ENCODE results near the gene POU6F2. TPM values are rescaled to one million over a fixed set of nuclear protein-coding genes. Genes with fewer than 3 reads are reported as not detected.

The POU6F2 gene
- total RNA-seq, 1 experiment from 2014 or later: 2.9 TPM

DNA sequence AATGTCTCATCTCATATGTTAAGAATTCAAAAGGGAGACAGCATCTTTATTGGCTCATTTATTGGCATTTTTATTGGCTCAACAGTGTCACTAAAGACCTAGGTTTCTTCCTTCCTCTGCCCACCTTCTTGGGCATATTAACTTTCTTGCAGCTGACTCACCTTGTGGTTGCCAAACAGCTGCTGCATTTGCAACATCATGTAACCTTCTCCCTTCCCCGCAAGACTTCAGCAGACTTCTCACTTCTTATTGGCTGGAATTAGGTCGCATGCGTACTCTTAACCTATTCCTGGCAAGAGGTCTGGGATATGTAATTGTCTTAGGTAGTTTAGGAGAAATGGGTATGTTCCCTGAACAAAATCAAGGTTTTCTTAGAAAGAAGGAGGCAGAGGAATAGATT lies 263.2 kb downstream of the POU6F2 start (continued):
- no peak for TF ChIP-seq ZNF138 (CRISPR knock-in tag; conservative IDR thresholded peaks at IDR 0.05)
- TF ChIP-seq ZNF317 (CRISPR knock-in tag; IDR thresholded peaks at IDR 0.05; ENCODE audit: borderline replicate concordance, low read depth): no peak
- TF ChIP-seq, protein P1, sequence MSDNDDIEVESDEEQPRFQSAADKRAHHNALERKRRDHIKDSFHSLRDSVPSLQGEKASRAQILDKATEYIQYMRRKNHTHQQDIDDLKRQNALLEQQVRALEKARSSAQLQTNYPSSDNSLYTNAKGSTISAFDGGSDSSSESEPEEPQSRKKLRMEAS (CRISPR knock-in tag; IDR thresholded peaks at IDR 0.05): no peak
- TF ChIP-seq MYBL2 (CRISPR knock-in tag; IDR thresholded peaks at IDR 0.05): no peak
- no peak for TF ChIP-seq ZNF416 (CRISPR knock-in tag; IDR thresholded peaks at IDR 0.05)
- TF ChIP-seq, protein P2, sequence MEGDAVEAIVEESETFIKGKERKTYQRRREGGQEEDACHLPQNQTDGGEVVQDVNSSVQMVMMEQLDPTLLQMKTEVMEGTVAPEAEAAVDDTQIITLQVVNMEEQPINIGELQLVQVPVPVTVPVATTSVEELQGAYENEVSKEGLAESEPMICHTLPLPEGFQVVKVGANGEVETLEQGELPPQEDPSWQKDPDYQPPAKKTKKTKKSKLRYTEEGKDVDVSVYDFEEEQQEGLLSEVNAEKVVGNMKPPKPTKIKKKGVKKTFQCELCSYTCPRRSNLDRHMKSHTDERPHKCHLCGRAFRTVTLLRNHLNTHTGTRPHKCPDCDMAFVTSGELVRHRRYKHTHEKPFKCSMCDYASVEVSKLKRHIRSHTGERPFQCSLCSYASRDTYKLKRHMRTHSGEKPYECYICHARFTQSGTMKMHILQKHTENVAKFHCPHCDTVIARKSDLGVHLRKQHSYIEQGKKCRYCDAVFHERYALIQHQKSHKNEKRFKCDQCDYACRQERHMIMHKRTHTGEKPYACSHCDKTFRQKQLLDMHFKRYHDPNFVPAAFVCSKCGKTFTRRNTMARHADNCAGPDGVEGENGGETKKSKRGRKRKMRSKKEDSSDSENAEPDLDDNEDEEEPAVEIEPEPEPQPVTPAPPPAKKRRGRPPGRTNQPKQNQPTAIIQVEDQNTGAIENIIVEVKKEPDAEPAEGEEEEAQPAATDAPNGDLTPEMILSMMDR (IDR thresholded peaks at IDR 0.05): no peak
- TF ChIP-seq ATF1 (CRISPR knock-in tag; IDR thresholded peaks at IDR 0.05): no peak
- TF ChIP-seq, protein P3, sequence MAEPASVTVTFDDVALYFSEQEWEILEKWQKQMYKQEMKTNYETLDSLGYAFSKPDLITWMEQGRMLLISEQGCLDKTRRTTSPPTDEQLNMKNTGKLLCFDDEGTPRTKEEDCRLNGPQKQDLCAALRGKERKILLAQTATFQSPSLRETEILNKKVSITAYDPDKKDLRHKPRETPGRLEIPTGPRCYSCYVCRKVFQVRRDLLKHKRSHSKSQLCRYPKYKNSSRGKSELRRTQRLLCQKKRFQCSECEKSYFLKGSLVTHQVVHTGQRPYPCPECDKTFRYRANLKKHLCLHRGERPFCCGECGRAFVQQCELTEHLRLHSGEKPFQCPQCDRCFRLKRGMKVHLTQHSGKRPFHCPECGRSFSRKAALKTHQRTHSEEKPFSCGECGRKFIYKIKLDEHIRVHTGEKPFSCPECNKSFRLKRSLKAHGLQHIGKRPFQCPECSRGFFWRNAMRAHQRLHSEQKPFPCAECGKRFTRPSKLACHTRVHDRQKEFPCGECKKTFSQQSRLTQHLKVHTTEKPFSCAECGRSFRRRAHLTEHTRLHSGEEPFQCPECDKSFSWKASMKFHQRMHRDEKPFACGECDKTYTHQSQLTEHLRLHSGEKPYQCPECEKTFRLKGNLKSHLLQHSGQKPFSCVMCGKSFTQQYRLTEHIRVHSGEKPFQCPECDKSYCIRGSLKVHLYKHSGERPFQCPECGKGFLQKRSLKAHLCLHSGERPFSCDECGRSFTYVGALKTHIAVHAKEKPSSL (CRISPR knock-in tag; conservative IDR thresholded peaks at IDR 0.05): no peak
- TF ChIP-seq ZNF263 (CRISPR knock-in tag; IDR thresholded peaks at IDR 0.05; ENCODE audit: low read depth): no peak
- TF ChIP-seq, protein P4, sequence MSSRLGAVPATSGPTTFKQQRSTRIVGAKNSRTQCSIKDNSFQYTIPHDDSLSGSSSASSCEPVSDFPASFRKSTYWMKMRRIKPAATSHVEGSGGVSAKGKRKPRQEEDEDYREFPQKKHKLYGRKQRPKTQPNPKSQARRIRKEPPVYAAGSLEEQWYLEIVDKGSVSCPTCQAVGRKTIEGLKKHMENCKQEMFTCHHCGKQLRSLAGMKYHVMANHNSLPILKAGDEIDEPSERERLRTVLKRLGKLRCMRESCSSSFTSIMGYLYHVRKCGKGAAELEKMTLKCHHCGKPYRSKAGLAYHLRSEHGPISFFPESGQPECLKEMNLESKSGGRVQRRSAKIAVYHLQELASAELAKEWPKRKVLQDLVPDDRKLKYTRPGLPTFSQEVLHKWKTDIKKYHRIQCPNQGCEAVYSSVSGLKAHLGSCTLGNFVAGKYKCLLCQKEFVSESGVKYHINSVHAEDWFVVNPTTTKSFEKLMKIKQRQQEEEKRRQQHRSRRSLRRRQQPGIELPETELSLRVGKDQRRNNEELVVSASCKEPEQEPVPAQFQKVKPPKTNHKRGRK (CRISPR knock-in tag; IDR thresholded peaks at IDR 0.05; ENCODE audit: borderline replicate concordance): no peak

DNA sequence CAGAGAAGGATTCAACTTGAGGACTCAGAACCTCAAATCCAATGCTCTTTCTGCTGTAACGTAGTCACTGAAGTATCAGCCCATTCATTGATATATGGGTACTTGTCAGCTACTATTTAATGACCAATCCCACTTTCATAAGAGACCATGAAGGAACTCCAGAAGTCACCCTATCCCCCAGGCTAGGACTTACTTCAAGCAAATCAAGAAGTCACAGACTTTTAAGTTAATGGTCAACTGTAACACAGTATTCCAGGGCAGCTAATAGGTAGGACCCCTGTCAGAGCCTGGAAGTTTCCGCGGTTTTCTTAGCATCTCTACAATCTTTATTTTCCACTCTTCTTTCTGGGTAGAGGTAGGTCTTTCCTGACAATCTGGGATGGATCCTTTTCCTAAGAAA lies 269.9 kb downstream of the POU6F2 start:
- Mint-ChIP-seq H3K9me3 (peaks cover 8% of the 10 kb centered on the region), H3K27ac (no peak overlapping the region), H3K27me3 (ENCODE audit: low read depth) (no peaks in the 10 kb centered on the region), H3K4me3 (no peak overlapping the region), H3K36me3 (peaks cover 2% of the 10 kb centered on the region; the same call in 1 of the 2 replicates), H3K4me1 (peaks cover 15% of the 10 kb centered on the region)
- no peak for ATAC-seq
- CTCF ChIA-PET: no interaction called here
- DNase-seq (ENCODE audit: low spot score): no peak
- POLR2A ChIA-PET: no interaction called here
- TF ChIP-seq ATF1 (CRISPR knock-in tag; IDR thresholded peaks at IDR 0.05) (no peak), IRF2 (CRISPR knock-in tag; IDR thresholded peaks at IDR 0.05; ENCODE audit: borderline replicate concordance, low read depth) (no peak), RORB (CRISPR knock-in tag; IDR thresholded peaks at IDR 0.05) (no peak), ZNF423 (CRISPR knock-in tag; IDR thresholded peaks at IDR 0.05) (no peak), ZNF671 (CRISPR knock-in tag; IDR thresholded peaks at IDR 0.05) (no peak), RELA (CRISPR knock-in tag; IDR thresholded peaks at IDR 0.05; ENCODE audit: borderline replicate concordance) (no peak)
- TF ChIP-seq, protein P5, sequence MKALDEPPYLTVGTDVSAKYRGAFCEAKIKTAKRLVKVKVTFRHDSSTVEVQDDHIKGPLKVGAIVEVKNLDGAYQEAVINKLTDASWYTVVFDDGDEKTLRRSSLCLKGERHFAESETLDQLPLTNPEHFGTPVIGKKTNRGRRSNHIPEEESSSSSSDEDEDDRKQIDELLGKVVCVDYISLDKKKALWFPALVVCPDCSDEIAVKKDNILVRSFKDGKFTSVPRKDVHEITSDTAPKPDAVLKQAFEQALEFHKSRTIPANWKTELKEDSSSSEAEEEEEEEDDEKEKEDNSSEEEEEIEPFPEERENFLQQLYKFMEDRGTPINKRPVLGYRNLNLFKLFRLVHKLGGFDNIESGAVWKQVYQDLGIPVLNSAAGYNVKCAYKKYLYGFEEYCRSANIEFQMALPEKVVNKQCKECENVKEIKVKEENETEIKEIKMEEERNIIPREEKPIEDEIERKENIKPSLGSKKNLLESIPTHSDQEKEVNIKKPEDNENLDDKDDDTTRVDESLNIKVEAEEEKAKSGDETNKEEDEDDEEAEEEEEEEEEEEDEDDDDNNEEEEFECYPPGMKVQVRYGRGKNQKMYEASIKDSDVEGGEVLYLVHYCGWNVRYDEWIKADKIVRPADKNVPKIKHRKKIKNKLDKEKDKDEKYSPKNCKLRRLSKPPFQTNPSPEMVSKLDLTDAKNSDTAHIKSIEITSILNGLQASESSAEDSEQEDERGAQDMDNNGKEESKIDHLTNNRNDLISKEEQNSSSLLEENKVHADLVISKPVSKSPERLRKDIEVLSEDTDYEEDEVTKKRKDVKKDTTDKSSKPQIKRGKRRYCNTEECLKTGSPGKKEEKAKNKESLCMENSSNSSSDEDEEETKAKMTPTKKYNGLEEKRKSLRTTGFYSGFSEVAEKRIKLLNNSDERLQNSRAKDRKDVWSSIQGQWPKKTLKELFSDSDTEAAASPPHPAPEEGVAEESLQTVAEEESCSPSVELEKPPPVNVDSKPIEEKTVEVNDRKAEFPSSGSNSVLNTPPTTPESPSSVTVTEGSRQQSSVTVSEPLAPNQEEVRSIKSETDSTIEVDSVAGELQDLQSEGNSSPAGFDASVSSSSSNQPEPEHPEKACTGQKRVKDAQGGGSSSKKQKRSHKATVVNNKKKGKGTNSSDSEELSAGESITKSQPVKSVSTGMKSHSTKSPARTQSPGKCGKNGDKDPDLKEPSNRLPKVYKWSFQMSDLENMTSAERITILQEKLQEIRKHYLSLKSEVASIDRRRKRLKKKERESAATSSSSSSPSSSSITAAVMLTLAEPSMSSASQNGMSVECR (CRISPR knock-in tag; IDR thresholded peaks at IDR 0.05; ENCODE audit: borderline replicate concordance): no peak
- TF ChIP-seq, protein P6, sequence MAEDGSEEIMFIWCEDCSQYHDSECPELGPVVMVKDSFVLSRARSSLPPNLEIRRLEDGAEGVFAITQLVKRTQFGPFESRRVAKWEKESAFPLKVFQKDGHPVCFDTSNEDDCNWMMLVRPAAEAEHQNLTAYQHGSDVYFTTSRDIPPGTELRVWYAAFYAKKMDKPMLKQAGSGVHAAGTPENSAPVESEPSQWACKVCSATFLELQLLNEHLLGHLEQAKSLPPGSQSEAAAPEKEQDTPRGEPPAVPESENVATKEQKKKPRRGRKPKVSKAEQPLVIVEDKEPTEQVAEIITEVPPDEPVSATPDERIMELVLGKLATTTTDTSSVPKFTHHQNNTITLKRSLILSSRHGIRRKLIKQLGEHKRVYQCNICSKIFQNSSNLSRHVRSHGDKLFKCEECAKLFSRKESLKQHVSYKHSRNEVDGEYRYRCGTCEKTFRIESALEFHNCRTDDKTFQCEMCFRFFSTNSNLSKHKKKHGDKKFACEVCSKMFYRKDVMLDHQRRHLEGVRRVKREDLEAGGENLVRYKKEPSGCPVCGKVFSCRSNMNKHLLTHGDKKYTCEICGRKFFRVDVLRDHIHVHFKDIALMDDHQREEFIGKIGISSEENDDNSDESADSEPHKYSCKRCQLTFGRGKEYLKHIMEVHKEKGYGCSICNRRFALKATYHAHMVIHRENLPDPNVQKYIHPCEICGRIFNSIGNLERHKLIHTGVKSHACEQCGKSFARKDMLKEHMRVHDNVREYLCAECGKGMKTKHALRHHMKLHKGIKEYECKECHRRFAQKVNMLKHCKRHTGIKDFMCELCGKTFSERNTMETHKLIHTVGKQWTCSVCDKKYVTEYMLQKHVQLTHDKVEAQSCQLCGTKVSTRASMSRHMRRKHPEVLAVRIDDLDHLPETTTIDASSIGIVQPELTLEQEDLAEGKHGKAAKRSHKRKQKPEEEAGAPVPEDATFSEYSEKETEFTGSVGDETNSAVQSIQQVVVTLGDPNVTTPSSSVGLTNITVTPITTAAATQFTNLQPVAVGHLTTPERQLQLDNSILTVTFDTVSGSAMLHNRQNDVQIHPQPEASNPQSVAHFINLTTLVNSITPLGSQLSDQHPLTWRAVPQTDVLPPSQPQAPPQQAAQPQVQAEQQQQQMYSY (CRISPR knock-in tag; IDR thresholded peaks at IDR 0.05): no peak
- TF ChIP-seq, protein P3 (CRISPR knock-in tag; conservative IDR thresholded peaks at IDR 0.05): no peak
- TF ChIP-seq, protein P7, sequence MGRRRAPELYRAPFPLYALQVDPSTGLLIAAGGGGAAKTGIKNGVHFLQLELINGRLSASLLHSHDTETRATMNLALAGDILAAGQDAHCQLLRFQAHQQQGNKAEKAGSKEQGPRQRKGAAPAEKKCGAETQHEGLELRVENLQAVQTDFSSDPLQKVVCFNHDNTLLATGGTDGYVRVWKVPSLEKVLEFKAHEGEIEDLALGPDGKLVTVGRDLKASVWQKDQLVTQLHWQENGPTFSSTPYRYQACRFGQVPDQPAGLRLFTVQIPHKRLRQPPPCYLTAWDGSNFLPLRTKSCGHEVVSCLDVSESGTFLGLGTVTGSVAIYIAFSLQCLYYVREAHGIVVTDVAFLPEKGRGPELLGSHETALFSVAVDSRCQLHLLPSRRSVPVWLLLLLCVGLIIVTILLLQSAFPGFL (CRISPR knock-in tag; IDR thresholded peaks at IDR 0.05; ENCODE audit: borderline replicate concordance): no peak
